ENCODE results near the gene NLRP12. TPM values are rescaled to one million over a fixed set of nuclear protein-coding genes. Genes with fewer than 3 reads are reported as not detected.
A peak's percentile ranks its signal among the peaks of the same experiment; 100 is the strongest.

Gene NLRP12
- total RNA-seq, 3 donors from 2014 or later (not counting 1 experiment from before 2014, with no cell fraction given) = 0.35 to 13.6 (median 0.84) TPM

GRCh38 chr19:53808710-53809125 is 15.4 kb downstream of the NLRP12 start:
- TF ChIP-seq CTCF (IDR thresholded peaks at IDR 0.05) = no peak
- no peak for ATAC-seq
- WGBS (ENCODE audit: insufficient coverage) = 25% methylated on average over 5 of the region's 5 CpGs

GRCh38 chr19:53801257-53801656 is 22.9 kb downstream of the NLRP12 start:
- no peaks in the 10 kb centered on the region for H3K36me3 ChIP-seq (ENCODE audit: control insufficient read depth, insufficient read depth, low read length)
- H3K4me1 ChIP-seq (ENCODE audit: control insufficient read depth, insufficient read depth, low read length) = no peaks in the 10 kb centered on the region
- Mint-ChIP-seq H3K27ac (no peak overlapping the region), H3K27me3 (ENCODE audit: low read depth in 2 of 2) (no peaks in the 10 kb centered on the region), H3K9me3 (no peaks in the 10 kb centered on the region), H3K4me1 (no peaks in the 10 kb centered on the region), H3K36me3 (no peaks in the 10 kb centered on the region), H3K4me3 (no peak overlapping the region)
- intact Hi-C loops (cut with micrococcal nuclease) = no loop called here
- TF ChIP-seq CTCF (IDR thresholded peaks at IDR 0.05) = no peak
- no peaks in the 10 kb centered on the region for H3K27me3 ChIP-seq (ENCODE audit: control insufficient read depth, insufficient read depth, low read length)
- H3K9me3 ChIP-seq (ENCODE audit: control insufficient read depth, insufficient read depth, low read length) = no peaks in the 10 kb centered on the region
- H3K27ac ChIP-seq (ENCODE audit: low read length) = no peak overlapping the region
- ATAC-seq = no peak
- WGBS (ENCODE audit: insufficient coverage) = 92% methylated on average over 9 of the region's 9 CpGs
- H3K4me3 ChIP-seq (ENCODE audit: low read length) = no peak overlapping the region
- DNase-seq = no peak

More at GRCh38 chr19:53808710-53809125, 15.4 kb downstream of the NLRP12 start:
- Mint-ChIP-seq H3K9me3 (no peaks in the 10 kb centered on the region), H3K4me3 (no peak overlapping the region), H3K4me1 (no peaks in the 10 kb centered on the region), H3K36me3 (no peaks in the 10 kb centered on the region), H3K27ac (no peak overlapping the region), H3K27me3 (ENCODE audit: low read depth in 2 of 2) (no peaks in the 10 kb centered on the region)
- Histone ChIP-seq H3K4me1 (ENCODE audit: control insufficient read depth, insufficient read depth, low read length) (no peaks in the 10 kb centered on the region), H3K36me3 (ENCODE audit: control insufficient read depth, insufficient read depth, low read length) (no peaks in the 10 kb centered on the region), H3K9me3 (ENCODE audit: control insufficient read depth, insufficient read depth, low read length) (no peaks in the 10 kb centered on the region), H3K27ac (ENCODE audit: low read length) (no peak overlapping the region), H3K4me3 (ENCODE audit: low read length) (no peak overlapping the region), H3K27me3 (ENCODE audit: control insufficient read depth, insufficient read depth, low read length) (no peaks in the 10 kb centered on the region)
- DNase-seq = no peak
- intact Hi-C loops (cut with micrococcal nuclease) = no loop called here

GRCh38 chr19:53795019-53795418 is 29.1 kb downstream of the NLRP12 start:
- Mint-ChIP-seq H3K36me3 (no peaks in the 10 kb centered on the region), H3K4me1 (no peaks in the 10 kb centered on the region), H3K4me3 (no peak overlapping the region), H3K27ac (no peak overlapping the region), H3K27me3 (ENCODE audit: low read depth in 2 of 2) (no peaks in the 10 kb centered on the region), H3K9me3 (no peaks in the 10 kb centered on the region)
- Histone ChIP-seq H3K4me1 (ENCODE audit: control insufficient read depth, insufficient read depth, low read length) (no peaks in the 10 kb centered on the region), H3K27ac (ENCODE audit: low read length) (no peak overlapping the region), H3K27me3 (ENCODE audit: control insufficient read depth, insufficient read depth, low read length) (no peaks in the 10 kb centered on the region), H3K4me3 (ENCODE audit: low read length) (no peak overlapping the region), H3K9me3 (ENCODE audit: control insufficient read depth, insufficient read depth, low read length) (no peaks in the 10 kb centered on the region), H3K36me3 (ENCODE audit: control insufficient read depth, insufficient read depth, low read length) (no peaks in the 10 kb centered on the region)
- no peak for DNase-seq
- 66% methylated on average over 4 of the region's 4 CpGs for WGBS (ENCODE audit: insufficient coverage)
- intact Hi-C loops (cut with micrococcal nuclease) = no loop called here
- TF ChIP-seq CTCF (IDR thresholded peaks at IDR 0.05) = no peak
- ATAC-seq = no peak

GRCh38 chr19:53792721-53793433 is 31.2 kb downstream of the NLRP12 start:
- Mint-ChIP-seq H3K4me3 (no peak overlapping the region), H3K9me3 (no peaks in the 10 kb centered on the region), H3K27ac (no peak overlapping the region), H3K4me1 (no peaks in the 10 kb centered on the region), H3K27me3 (ENCODE audit: low read depth in 2 of 2) (no peaks in the 10 kb centered on the region), H3K36me3 (no peaks in the 10 kb centered on the region)
- peak; percentile 67 to 86 for DNase-seq
- H3K4me3 ChIP-seq (ENCODE audit: low read length) = no peak overlapping the region
- H3K27me3 ChIP-seq (ENCODE audit: control insufficient read depth, insufficient read depth, low read length) = no peaks in the 10 kb centered on the region
- ATAC-seq = peak; percentile 100
- no peaks in the 10 kb centered on the region for H3K4me1 ChIP-seq (ENCODE audit: control insufficient read depth, insufficient read depth, low read length)
- no peak overlapping the region for H3K27ac ChIP-seq (ENCODE audit: low read length)
- H3K9me3 ChIP-seq (ENCODE audit: control insufficient read depth, insufficient read depth, low read length) = no peaks in the 10 kb centered on the region
- no peaks in the 10 kb centered on the region for H3K36me3 ChIP-seq (ENCODE audit: control insufficient read depth, insufficient read depth, low read length)
- intact Hi-C loops (cut with micrococcal nuclease) = loop anchor here (2.0 kb wide), 1 partner anchor 232 kb away; no protein-coding TSS in a partner anchor
- peak; percentile 96 for TF ChIP-seq CTCF (IDR thresholded peaks at IDR 0.05)
- 31% methylated on average over 10 of the region's 10 CpGs for WGBS (ENCODE audit: insufficient coverage)
